Neutrophil (primary cell): ENCODE data around the gene ZFP92.
"Not testable (repeated sequence)": the region's sequence is repeated elsewhere in the genome, so short reads cannot be mapped to it uniquely, and the experiment has no call there.

ENCODE experiments used
- H3K27ac ChIP-seq: fragments of 200-600 bp; sonication (generic); 2 replicates; pipeline ENCODE4 v1.5.1; 2016; ENCODE audit warnings: mild to moderate bottlenecking, moderate library complexity
- H3K27me3 ChIP-seq: fragments of 200-600 bp; sonication (generic); 2 replicates; pipeline ENCODE4 v1.6.0; 2016; ENCODE audit warnings: mild to moderate bottlenecking
- H3K36me3 ChIP-seq: fragments of 200-600 bp; sonication (generic); 2 replicates; pipeline ENCODE4 v1.5.1; 2017
- H3K4me1 ChIP-seq, 2 experiments: fragments of 200-600 bp in 1 of 2; sonication (generic) in 1 of 2; 1 replicate in 1 of 2; 2 replicates in 1 of 2; pipeline versions ENCODE4 v1.5.1 to v1.6.1; 2013 to 2016; ENCODE audit warnings: low read depth in 1 of 2, low read length in 1 of 2, mild to moderate bottlenecking in 1 of 2, moderate library complexity in 1 of 2; ENCODE audit not compliant: control insufficient read depth in 1 of 2, insufficient read depth in 1 of 2
- H3K4me3 ChIP-seq, 2 experiments: fragments of 200-600 bp in 1 of 2; sonication (generic) in 1 of 2; 1 replicate in 1 of 2; 2 replicates in 1 of 2; pipeline ENCODE4 v1.5.1; 2013 to 2016; ENCODE audit warnings: low read depth in 1 of 2, low read length in 1 of 2, mild to moderate bottlenecking in 1 of 2, moderate library complexity in 1 of 2
- H3K9me3 ChIP-seq: fragments of 200-600 bp; sonication (generic); 2 replicates; pipeline ENCODE4 v1.5.1; 2016
- TF ChIP-seq, protein P1 (sequence below): fragments of 200-600 bp; sonication (generic); IDR thresholded peaks from 2 replicates; pipeline ENCODE4 v1.5.1; 2016; ENCODE audit warnings: antibody characterized with exemption

ZFP92 gene

DNA sequence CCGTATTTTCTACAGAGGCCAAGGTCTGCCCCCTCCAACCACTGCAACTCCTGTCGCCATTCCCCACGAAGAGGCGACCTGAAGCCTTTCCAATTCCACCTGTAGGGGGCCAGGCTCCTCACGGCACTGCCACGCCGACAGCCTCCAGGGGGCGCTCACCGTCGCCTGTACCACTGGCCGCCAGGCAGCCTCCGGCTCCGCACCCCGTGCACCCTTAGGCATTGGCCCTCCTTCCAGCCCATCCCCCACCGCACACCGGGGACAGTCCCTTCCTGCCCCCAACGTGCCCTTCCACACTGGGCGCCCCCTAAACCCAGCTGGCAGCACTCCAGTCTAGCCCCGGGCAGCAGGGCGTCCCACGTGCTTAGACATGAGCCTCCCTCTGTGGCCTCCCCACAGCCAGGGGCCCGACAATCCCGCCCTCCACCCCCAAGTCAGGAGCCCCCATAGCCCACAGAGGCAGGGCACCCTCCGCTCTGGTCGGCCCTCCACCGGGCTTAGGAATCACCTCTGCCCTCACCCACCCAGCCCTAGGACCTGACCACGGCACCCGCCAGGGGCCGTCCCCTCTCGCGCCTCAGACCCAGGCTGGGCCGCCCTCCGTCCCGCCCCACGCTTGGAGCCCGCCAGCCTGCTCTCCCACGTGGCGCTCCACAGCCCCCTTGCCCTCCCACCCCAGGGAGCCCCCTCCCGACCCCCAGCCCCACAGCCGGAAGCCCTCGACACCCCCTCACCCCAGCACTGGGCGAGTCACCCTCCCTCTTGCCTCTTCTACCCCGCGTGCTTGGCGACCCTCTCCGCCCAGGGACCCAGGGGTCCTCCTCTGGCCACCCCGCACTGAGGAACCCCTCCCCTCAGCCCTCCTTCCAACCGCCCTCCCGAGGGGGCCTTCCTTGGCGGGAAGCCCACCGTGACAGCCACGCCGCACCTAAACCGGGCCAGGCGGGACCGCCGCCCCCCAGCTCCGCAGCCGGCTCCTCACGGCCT is 10.8 kb upstream of the ZFP92 start:
- H3K27me3 ChIP-seq = no peaks in the 10 kb centered on the region
- H3K4me1 ChIP-seq = peaks cover 9 to 11% of the 10 kb centered on the region in 2 experiments
- H3K9me3 ChIP-seq = no peaks in the 10 kb centered on the region
- peak overlapping the region in 1 of 2 experiments; percentile 12 for H3K4me3 ChIP-seq
- H3K36me3 ChIP-seq = no peaks in the 10 kb centered on the region
- H3K27ac ChIP-seq = no peak overlapping the region
- TF ChIP-seq, protein P1, sequence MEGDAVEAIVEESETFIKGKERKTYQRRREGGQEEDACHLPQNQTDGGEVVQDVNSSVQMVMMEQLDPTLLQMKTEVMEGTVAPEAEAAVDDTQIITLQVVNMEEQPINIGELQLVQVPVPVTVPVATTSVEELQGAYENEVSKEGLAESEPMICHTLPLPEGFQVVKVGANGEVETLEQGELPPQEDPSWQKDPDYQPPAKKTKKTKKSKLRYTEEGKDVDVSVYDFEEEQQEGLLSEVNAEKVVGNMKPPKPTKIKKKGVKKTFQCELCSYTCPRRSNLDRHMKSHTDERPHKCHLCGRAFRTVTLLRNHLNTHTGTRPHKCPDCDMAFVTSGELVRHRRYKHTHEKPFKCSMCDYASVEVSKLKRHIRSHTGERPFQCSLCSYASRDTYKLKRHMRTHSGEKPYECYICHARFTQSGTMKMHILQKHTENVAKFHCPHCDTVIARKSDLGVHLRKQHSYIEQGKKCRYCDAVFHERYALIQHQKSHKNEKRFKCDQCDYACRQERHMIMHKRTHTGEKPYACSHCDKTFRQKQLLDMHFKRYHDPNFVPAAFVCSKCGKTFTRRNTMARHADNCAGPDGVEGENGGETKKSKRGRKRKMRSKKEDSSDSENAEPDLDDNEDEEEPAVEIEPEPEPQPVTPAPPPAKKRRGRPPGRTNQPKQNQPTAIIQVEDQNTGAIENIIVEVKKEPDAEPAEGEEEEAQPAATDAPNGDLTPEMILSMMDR = peak; percentile 79

DNA sequence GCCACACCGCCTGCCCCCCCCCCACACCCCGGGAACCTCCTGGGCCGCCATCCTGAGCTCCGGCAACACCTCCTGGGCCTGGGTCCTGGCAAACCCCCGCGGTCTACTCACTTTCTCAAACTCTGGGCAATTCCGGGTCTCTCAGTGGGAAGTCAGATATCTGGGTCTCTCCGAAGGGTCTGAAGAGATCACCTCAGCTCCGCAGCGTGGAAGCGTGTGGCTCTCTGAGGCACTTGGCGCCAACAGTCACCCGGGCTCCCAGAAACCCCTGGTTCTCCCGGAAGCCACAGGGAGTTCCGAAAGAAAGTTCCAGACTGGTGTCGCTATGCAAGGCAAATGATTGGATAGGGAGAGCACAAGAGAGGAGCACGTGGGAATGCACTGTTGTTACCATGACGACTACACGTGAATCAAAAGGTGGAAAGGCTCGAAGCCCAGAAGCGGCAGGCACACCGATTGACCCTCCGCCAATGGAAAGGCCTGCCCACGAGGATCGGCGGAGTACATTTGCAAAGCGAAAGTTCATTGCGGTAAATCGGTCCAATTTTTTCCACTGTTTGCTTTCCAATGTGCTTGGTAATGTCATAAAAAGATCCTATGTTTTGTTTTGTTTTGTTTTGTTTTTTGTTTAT is 10.0 kb upstream of the ZFP92 start, which contains the start of gene PNMA6E:
TSS of gene PNMA6E (minus strand) at position 218 of the 632 bp plus-strand sequence. CDS start 2,501 bp downstream, outside the sequence.
- H3K9me3 ChIP-seq = no peaks in the 10 kb centered on the region
- H3K4me1 ChIP-seq = peaks cover 9 to 11% of the 10 kb centered on the region in 2 experiments
- no peak within 1 kb of the TSS for H3K27ac ChIP-seq
- no peaks in the 10 kb centered on the region for H3K27me3 ChIP-seq
- peak within 1 kb of the TSS in 1 of 2 experiments; percentile 12 for H3K4me3 ChIP-seq
- TF ChIP-seq, protein P1 = no peak
- no peaks in the 10 kb centered on the region for H3K36me3 ChIP-seq

DNA sequence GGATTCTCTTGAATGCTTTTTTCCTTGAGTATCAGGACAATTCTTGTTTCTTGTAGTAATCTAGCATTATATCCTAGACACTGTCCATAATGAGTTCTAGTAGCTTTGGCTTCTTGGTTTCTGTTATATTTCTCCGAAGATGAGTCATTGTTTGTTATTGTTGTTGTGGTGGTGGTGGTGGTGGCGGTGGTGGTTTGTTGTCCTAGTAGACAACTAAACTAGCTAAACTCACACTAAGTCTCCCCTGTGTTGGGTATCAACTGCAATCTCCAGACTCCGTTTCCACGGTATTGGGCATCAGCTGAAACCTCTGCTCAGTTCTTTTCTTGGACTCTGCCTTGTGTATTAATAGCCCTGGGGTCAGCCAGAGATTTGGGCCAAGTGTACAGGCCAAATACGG is 6.9 kb upstream of the ZFP92 start:
- peaks cover 9 to 11% of the 10 kb centered on the region in 2 experiments for H3K4me1 ChIP-seq
- not testable (repeated sequence) for H3K4me3 ChIP-seq, H3K36me3 ChIP-seq, H3K9me3 ChIP-seq, H3K27me3 ChIP-seq, H3K27ac ChIP-seq

DNA sequence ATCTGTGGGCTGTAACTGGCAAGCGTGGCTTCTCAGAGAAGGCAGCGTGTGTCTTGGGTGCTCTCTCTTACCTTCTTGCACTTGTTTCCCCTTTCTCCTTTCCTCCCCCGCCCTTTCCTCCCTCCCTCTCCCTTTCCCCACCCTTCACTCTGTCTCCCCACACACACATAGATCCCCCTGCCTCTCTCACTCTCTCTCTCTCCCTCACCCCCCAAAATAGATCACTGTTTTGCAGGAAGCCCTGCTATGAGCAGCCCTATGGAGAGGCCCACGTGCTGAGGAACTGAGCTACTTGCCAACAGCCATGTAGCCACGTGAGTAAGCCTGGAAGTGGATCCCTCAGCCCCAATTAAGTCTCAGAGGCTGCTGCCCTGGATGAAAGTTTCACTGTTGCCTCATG is 5.8 kb upstream of the ZFP92 start:
- Histone ChIP-seq H3K27me3 (no peaks in the 10 kb centered on the region), H3K27ac (no peak overlapping the region), H3K4me1 (peaks cover under 1% of the 10 kb centered on the region in 2 experiments), H3K36me3 (no peaks in the 10 kb centered on the region), H3K4me3 (no peak overlapping the region), H3K9me3 (no peaks in the 10 kb centered on the region)
- TF ChIP-seq, protein P1 = no peak

DNA sequence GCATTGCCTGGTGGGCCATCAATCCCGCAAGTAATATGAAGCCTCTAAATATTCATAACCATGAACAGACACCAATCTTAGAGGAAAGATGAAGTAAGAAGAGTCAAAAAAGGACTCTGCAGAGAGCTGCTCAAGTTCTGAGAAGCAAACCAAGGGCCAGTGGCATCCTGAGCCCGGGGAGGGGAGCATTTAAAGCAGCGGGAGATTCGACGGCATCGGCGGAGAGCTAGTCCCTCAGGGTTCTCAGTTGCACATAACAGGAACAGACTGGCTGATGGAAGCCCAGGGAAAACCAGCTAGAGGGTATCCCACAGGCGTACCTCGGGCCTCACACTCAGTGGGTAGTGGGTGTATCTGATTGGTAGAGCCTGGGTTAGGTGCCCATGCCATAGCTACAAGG is 5.3 kb upstream of the ZFP92 start:
- no peaks in the 10 kb centered on the region for H3K9me3 ChIP-seq
- TF ChIP-seq, protein P1 = no peak
- no peaks in the 10 kb centered on the region for H3K36me3 ChIP-seq
- H3K4me1 ChIP-seq = no peaks in the 10 kb centered on the region
- H3K4me3 ChIP-seq = no peak overlapping the region
- no peak overlapping the region for H3K27ac ChIP-seq
- H3K27me3 ChIP-seq = no peaks in the 10 kb centered on the region

DNA sequence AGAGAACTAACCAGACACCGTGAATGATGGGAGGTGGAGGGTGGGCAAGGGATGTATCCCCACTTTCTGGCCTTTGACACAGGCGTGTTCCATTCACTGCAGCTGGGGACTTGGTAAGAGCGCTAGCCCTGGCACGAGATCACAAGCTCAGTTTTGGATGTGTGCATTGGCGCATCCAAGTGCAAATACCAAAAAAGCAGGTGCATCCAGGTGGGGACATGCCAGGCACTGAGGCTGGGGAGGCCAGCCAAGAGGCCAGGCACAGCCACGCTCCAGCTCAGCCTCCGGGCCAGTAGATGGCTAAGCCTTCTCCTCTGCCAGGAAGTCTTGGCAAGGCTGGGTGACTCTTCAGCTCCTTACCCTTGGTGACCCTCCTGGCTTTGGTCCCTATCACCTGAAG is 4.4 kb upstream of the ZFP92 start:
- H3K4me1 ChIP-seq = peaks cover 1 to 2% of the 10 kb centered on the region in 2 experiments
- no peaks in the 10 kb centered on the region for H3K36me3 ChIP-seq
- H3K9me3 ChIP-seq = no peaks in the 10 kb centered on the region
- no peak overlapping the region for H3K27ac ChIP-seq
- no peak overlapping the region for H3K4me3 ChIP-seq
- H3K27me3 ChIP-seq = no peaks in the 10 kb centered on the region
- TF ChIP-seq, protein P1 = no peak
